Measurements from ENCODE around the gene CAMK1D.

The CAMK1D gene

DNA sequence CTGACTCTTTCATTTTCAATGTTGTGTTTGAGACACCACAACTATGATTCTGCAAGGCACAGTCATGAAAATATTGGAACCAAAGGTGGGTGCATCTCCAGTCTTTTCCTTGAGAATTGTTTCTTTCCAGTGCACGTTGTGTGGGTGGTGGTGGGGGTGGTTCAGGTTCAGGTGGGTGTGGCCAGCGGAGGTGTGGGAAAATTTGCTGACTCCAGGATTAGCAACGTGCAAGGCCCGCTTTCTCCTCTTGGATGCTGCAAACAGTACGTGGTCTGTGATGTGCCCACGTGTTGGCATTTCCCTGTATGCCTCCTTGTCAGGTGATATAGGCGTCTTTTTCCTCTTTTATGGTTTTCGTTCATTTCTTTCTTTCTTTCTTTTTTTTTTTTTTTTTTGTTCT lies 59.1 kb downstream of the CAMK1D start:
- TF ChIP-seq, protein P1, sequence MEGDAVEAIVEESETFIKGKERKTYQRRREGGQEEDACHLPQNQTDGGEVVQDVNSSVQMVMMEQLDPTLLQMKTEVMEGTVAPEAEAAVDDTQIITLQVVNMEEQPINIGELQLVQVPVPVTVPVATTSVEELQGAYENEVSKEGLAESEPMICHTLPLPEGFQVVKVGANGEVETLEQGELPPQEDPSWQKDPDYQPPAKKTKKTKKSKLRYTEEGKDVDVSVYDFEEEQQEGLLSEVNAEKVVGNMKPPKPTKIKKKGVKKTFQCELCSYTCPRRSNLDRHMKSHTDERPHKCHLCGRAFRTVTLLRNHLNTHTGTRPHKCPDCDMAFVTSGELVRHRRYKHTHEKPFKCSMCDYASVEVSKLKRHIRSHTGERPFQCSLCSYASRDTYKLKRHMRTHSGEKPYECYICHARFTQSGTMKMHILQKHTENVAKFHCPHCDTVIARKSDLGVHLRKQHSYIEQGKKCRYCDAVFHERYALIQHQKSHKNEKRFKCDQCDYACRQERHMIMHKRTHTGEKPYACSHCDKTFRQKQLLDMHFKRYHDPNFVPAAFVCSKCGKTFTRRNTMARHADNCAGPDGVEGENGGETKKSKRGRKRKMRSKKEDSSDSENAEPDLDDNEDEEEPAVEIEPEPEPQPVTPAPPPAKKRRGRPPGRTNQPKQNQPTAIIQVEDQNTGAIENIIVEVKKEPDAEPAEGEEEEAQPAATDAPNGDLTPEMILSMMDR (IDR thresholded peaks at IDR 0.05; ENCODE audit: control insufficient read depth, extremely low read depth, insufficient read depth), result no peak
- no peak overlapping the region for H3K4me3 ChIP-seq (ENCODE audit: low read depth, low read length)
- DNase-seq (ENCODE audit: low read depth), result no peak

GRCh38 chr10:12409161-12409560 lies 59.8 kb downstream of the CAMK1D start:
- TF ChIP-seq, protein P1 (IDR thresholded peaks at IDR 0.05; ENCODE audit: control insufficient read depth, extremely low read depth, insufficient read depth), result no peak
- no peak overlapping the region for H3K4me3 ChIP-seq (ENCODE audit: low read depth, low read length)
- DNase-seq (ENCODE audit: low read depth), result no peak

GRCh38 chr10:12409613-12410012 lies 60.3 kb downstream of the CAMK1D start:
- DNase-seq (ENCODE audit: low read depth), result no peak
- TF ChIP-seq, protein P1 (IDR thresholded peaks at IDR 0.05; ENCODE audit: control insufficient read depth, extremely low read depth, insufficient read depth), result no peak
- no peak overlapping the region for H3K4me3 ChIP-seq (ENCODE audit: low read depth, low read length)

- DNase-seq (ENCODE audit: low read depth), result no peak
- H3K4me3 ChIP-seq (ENCODE audit: low read depth, low read length), result no peak overlapping the region
- TF ChIP-seq, protein P1 (IDR thresholded peaks at IDR 0.05; ENCODE audit: control insufficient read depth, extremely low read depth, insufficient read depth), result no peak
Observed at GRCh38 chr10:12412666-12413368, 63.5 kb downstream of the CAMK1D start.

GRCh38 chr10:12413369-12413711 lies 64.0 kb downstream of the CAMK1D start:
- no peak for DNase-seq (ENCODE audit: low read depth)
- no peak overlapping the region for H3K4me3 ChIP-seq (ENCODE audit: low read depth, low read length)
- TF ChIP-seq, protein P1 (IDR thresholded peaks at IDR 0.05; ENCODE audit: control insufficient read depth, extremely low read depth, insufficient read depth), result no peak

DNA sequence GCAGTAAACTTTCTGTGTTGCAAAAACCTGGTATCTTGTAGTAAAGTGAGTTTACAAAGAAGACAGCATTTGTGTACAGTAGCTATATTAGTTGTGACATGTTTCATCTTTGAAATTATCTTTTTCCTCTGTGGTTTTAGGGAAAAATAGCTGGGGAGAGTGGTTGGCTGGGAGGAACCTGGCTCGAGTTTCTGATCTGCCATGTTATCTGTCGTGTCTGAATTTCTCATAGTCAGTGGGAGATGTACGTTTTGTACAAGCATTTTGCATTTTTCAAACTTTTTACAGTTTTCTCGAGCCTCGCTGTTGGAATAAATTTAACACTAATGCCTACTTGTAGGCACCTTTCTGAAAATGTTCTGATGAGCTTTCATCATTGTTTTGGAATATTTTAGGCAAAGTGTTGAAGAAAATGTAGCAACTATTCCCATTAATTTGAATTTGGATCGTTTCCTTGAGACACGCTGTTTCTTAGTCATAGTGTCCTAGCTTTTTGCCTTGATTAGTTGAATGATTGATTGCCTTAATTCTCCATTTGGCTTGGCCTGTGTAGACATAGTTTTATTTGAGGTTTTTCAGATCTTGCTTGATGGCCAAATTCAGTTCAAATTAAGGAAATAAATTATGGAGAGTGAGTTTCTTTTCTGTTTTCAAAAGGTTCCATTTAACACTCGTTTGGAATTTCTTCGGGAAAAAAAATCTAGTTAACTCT lies 65.1 kb downstream of the CAMK1D start:
- H3K4me3 ChIP-seq (ENCODE audit: low read depth, low read length), result no peak overlapping the region
- no peak for DNase-seq (ENCODE audit: low read depth)
- TF ChIP-seq, protein P1 (IDR thresholded peaks at IDR 0.05; ENCODE audit: control insufficient read depth, extremely low read depth, insufficient read depth), result no peak
